ENCODE results near the gene TIGD1. TPM values are rescaled to one million over a fixed set of nuclear protein-coding genes. Genes with fewer than 3 reads are reported as not detected.

The TIGD1 gene
- total RNA-seq, 1 experiment from 2014 or later = 6.0 TPM

GRCh38 chr2:232501331-232501771, 49.0 kb downstream of the TIGD1 start:
- Histone ChIP-seq H3K27me3 (ENCODE audit: insufficient read depth, low read length) (no peaks in the 10 kb centered on the region), H3K4me2 (ENCODE audit: low read length) (no peak overlapping the region), H2AFZ (ENCODE audit: low read depth, low read length, poor library complexity, severe bottlenecking) (no peak overlapping the region), H3K79me2 (ENCODE audit: insufficient read depth, low read length) (no peaks in the 10 kb centered on the region), H3K27ac (ENCODE audit: low read depth, low read length) (no peak overlapping the region), H4K20me1 (ENCODE audit: insufficient read depth) (no peaks in the 10 kb centered on the region), H3K4me3 (replicated peaks in 1 of 2; ENCODE audit: low read depth in 1 of 2, low read length in 2 of 2) (no peak overlapping the region), H3K4me1 (ENCODE audit: control insufficient read depth in 1 of 2, insufficient read depth in 2 of 2, low read length in 2 of 2) (no peaks in the 10 kb centered on the region), H3K9me3 (ENCODE audit: control insufficient read depth in 1 of 2, insufficient read depth in 1 of 2, low read depth in 1 of 2, low read length in 2 of 2) (no peaks in the 10 kb centered on the region), H3K36me3 (ENCODE audit: control insufficient read depth in 1 of 2, insufficient read depth in 2 of 2, low read length in 2 of 2) (no peaks in the 10 kb centered on the region), H3K9ac (ENCODE audit: low read length) (no peak overlapping the region), H3K9me2 (ENCODE audit: insufficient read depth) (no peaks in the 10 kb centered on the region)
- no peak for ATAC-seq
- no peak for DNase-seq (ENCODE audit: low read depth, low spot score)
- no TSS peak for BruUV-seq (replicated peaks)
- intact Hi-C loops (cut with micrococcal nuclease) = no loop called here
- TF ChIP-seq YY1 (IDR thresholded peaks at IDR 0.05; ENCODE audit: extremely low read depth, insufficient replicate concordance, low read depth, low read length) (no peak), EGR1 (IDR thresholded peaks at IDR 0.05; ENCODE audit: low read depth) (no peak), RAD21 (IDR thresholded peaks at IDR 0.05; ENCODE audit: low read depth) (no peak), SP1 (IDR thresholded peaks at IDR 0.05; ENCODE audit: low read depth) (no peak), SIN3A (IDR thresholded peaks at IDR 0.05; ENCODE audit: low read depth) (no peak), EZH2phosphoT487 (IDR thresholded peaks at IDR 0.05; ENCODE audit: borderline replicate concordance) (no peak), CEBPB (IDR thresholded peaks at IDR 0.05; ENCODE audit: low read depth) (no peak), TCF7L2 (IDR thresholded peaks at IDR 0.05; ENCODE audit: borderline replicate concordance, extremely low read depth, insufficient read depth, insufficient read length) (no peak), ZBTB33 (IDR thresholded peaks at IDR 0.05; ENCODE audit: extremely low read depth, insufficient replicate concordance, low read length) (no peak)
- POLR2A ChIA-PET = interaction anchor here (0.7 kb wide), 1 partner anchor 26 kb away, joined by 3 read pairs; no protein-coding TSS in a partner anchor
- RAD21 ChIA-PET (ENCODE audit: low non-redundant PET in 1 of 2, low total read pairs in 2 of 2, uncharacterized antibody in 2 of 2, unreplicated experiment in 2 of 2) = no interaction called here
- CTCF ChIA-PET = no interaction called here
